Loucy (cell line): Measurements from ENCODE around the gene BTBD9.
"Not testable (repeated sequence)": the region's sequence is repeated elsewhere in the genome, so short reads cannot be mapped to it uniquely, and the experiment has no call there.

Experiments
- H2AFZ ChIP-seq: fragments of 200-600 bp; sonication (generic); 2 replicates; pipeline ENCODE4 v1.6.0; 2016; ENCODE audit warnings: antibody characterized with exemption, mild to moderate bottlenecking, low read length, moderate library complexity
- H3F3A ChIP-seq: fragments of 200-600 bp; 2 replicates; pipeline ENCODE4 v1.6.0; 2016; ENCODE audit warnings: antibody characterized with exemption, low read depth, mild to moderate bottlenecking
- H3K27me3 ChIP-seq: fragments of 200-600 bp; sonication (generic); 2 replicates; pipeline ENCODE4 v1.6.1; 2014; ENCODE audit warnings: low read length, mild to moderate bottlenecking; ENCODE audit not compliant: insufficient read depth, poor library complexity, severe bottlenecking
- H3K36me3 ChIP-seq: fragments of 200-600 bp; sonication (generic); 2 replicates; pipeline ENCODE4 v1.6.1; 2016; ENCODE audit warnings: low read length; ENCODE audit not compliant: insufficient read depth
- H3K4me1 ChIP-seq: fragments of 200-600 bp; sonication (generic); 2 replicates; pipeline ENCODE4 v1.5.1; 2014; ENCODE audit warnings: low read length, mild to moderate bottlenecking; ENCODE audit not compliant: insufficient read depth, poor library complexity, severe bottlenecking
- H3K4me2 ChIP-seq: fragments of 200-600 bp; sonication (generic); 2 replicates; pipeline ENCODE4 v1.6.0; 2014; ENCODE audit warnings: antibody characterized with exemption, low read length, low read depth, mild to moderate bottlenecking; ENCODE audit not compliant: poor library complexity, severe bottlenecking
- H3K4me3 ChIP-seq: fragments of 200-600 bp; sonication (generic); 2 replicates; pipeline ENCODE4 v1.5.1; 2014; ENCODE audit warnings: low read length, mild to moderate bottlenecking, mixed read lengths; ENCODE audit not compliant: poor library complexity, severe bottlenecking
- H3K79me2 ChIP-seq: fragments of 200-600 bp; sonication (generic); 2 replicates; pipeline ENCODE4 v1.6.1; 2014; ENCODE audit warnings: low read length; ENCODE audit not compliant: insufficient read depth
- H3K9ac ChIP-seq: fragments of 200-600 bp; sonication (generic); 2 replicates; pipeline ENCODE4 v1.6.0; 2014; ENCODE audit warnings: mild to moderate bottlenecking, low read depth, low read length, moderate library complexity; ENCODE audit not compliant: poor library complexity, severe bottlenecking
- H3K9me2 ChIP-seq: fragments of 200-600 bp; sonication (generic); replicated peaks from 2 replicates; pipeline ENCODE4 v1.6.1; 2016; ENCODE audit warnings: low read depth, low read length, mixed read lengths
- H3K9me3 ChIP-seq: fragments of 200-600 bp; sonication (generic); 2 replicates; pipeline ENCODE4 v1.6.1; 2014; ENCODE audit warnings: mild to moderate bottlenecking, antibody characterized with exemption, low read length, low read depth; ENCODE audit not compliant: insufficient read depth
- H4K20me1 ChIP-seq: fragments of 200-600 bp; sonication (generic); 2 replicates; pipeline ENCODE4 v1.6.0; 2014; ENCODE audit warnings: antibody characterized with exemption, low read length, mild to moderate bottlenecking; ENCODE audit not compliant: insufficient read depth, poor library complexity, severe bottlenecking
- EZH2phosphoT487 ChIP-seq: fragments of 200-600 bp; IDR thresholded peaks from 2 replicates; pipeline ENCODE4 v1.6.1; 2018; ENCODE audit warnings: antibody characterized with exemption, mild to moderate bottlenecking, moderate library complexity, borderline replicate concordance
- TF ChIP-seq, protein P1 (sequence below): fragments of 200-600 bp; sonication (generic); conservative IDR thresholded peaks from 2 replicates; pipeline ENCODE4 v1.5.1; 2014; ENCODE audit warnings: mild to moderate bottlenecking, antibody characterized with exemption, low read length

The BTBD9 gene

DNA sequence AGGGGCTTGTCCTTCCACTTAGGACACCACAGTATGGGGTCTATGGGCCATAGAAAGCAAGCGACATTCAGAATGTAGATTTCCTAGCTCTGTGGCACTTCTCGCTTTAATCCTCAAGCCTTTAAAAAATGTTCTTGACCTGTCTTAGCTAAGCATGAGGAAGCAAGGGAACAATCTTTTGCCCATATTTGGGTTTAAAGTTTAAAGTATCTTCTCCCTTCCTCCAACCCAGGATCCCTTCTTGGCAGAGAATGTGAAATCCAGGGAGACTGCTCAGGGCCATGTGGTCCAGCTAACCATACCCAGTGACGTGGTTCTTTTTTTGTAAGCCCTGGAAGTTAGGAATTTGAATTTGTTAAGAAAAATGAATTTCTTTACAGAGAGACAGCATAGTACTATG lies 289.9 kb downstream of the BTBD9 start:
- no peak overlapping the region for H2AFZ ChIP-seq
- H3K27me3 ChIP-seq, result no peaks in the 10 kb centered on the region
- H3K4me3 ChIP-seq, result no peak overlapping the region
- no peaks in the 10 kb centered on the region for H3F3A ChIP-seq
- H4K20me1 ChIP-seq, result no peaks in the 10 kb centered on the region
- H3K4me2 ChIP-seq, result no peak overlapping the region
- H3K9me3 ChIP-seq, result no peaks in the 10 kb centered on the region
- no peaks in the 10 kb centered on the region for H3K36me3 ChIP-seq
- no peaks in the 10 kb centered on the region for H3K9me2 ChIP-seq
- H3K79me2 ChIP-seq, result no peaks in the 10 kb centered on the region
- no peak overlapping the region for H3K9ac ChIP-seq
- peaks cover 14% of the 10 kb centered on the region for H3K4me1 ChIP-seq
- TF ChIP-seq EZH2phosphoT487, result no peak
- TF ChIP-seq, protein P1, sequence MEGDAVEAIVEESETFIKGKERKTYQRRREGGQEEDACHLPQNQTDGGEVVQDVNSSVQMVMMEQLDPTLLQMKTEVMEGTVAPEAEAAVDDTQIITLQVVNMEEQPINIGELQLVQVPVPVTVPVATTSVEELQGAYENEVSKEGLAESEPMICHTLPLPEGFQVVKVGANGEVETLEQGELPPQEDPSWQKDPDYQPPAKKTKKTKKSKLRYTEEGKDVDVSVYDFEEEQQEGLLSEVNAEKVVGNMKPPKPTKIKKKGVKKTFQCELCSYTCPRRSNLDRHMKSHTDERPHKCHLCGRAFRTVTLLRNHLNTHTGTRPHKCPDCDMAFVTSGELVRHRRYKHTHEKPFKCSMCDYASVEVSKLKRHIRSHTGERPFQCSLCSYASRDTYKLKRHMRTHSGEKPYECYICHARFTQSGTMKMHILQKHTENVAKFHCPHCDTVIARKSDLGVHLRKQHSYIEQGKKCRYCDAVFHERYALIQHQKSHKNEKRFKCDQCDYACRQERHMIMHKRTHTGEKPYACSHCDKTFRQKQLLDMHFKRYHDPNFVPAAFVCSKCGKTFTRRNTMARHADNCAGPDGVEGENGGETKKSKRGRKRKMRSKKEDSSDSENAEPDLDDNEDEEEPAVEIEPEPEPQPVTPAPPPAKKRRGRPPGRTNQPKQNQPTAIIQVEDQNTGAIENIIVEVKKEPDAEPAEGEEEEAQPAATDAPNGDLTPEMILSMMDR, result no peak

DNA sequence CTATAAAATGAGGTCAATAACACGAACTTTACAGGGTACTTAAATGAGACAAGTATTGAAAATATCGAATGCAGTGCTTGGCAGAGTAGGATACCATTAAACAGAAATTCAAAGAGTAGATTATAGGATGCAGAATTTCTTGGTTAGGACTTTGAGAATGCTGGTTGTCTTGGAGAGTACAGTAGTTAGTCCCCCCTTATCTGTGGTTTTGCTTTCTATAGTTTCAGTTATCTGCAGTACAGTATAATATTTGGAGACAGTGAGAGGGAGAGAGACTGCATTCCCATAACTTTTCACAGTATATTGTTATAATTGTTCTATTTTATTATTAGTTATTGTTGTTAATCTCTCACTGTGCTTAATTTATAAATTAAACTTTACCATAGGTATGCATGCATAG lies 290.5 kb downstream of the BTBD9 start:
- Histone ChIP-seq H3K27me3 (no peaks in the 10 kb centered on the region), H3K9me3 (no peaks in the 10 kb centered on the region), H4K20me1 (no peaks in the 10 kb centered on the region), H3K4me3 (no peak overlapping the region), H3K9ac (no peak overlapping the region), H3K9me2 (no peaks in the 10 kb centered on the region), H2AFZ (no peak overlapping the region), H3K4me2 (no peak overlapping the region), H3F3A (no peaks in the 10 kb centered on the region), H3K4me1 (peaks cover 12% of the 10 kb centered on the region), H3K79me2 (no peaks in the 10 kb centered on the region), H3K36me3 (no peaks in the 10 kb centered on the region)
- TF ChIP-seq, protein P1, result no peak
- TF ChIP-seq EZH2phosphoT487, result no peak

DNA sequence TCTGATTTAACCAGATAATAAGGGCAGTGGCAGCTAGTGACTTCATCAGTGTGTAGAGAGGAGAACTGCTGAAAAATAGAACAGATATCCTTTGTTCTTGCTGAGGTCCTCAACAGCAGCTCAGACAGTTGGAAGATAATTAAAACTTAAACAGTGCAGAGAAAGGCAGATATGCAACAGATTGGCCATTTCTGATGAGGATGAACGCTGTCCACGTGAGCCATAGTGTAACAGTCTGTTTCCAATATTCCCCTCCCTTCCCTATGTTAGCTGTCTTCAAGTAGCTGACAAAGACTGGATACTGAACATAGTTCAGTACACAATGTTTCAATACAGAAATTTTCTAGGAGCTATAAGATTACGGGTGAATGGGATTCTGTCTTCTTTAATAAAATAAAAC lies 291.4 kb downstream of the BTBD9 start:
- Histone ChIP-seq H2AFZ (no peak overlapping the region), H3K4me2 (no peak overlapping the region), H3K4me3 (no peak overlapping the region), H3K9ac (no peak overlapping the region), H3K9me2 (no peaks in the 10 kb centered on the region), H3K27me3 (no peaks in the 10 kb centered on the region), H3K79me2 (no peaks in the 10 kb centered on the region), H3K4me1 (peaks cover 12% of the 10 kb centered on the region), H4K20me1 (no peaks in the 10 kb centered on the region), H3F3A (no peaks in the 10 kb centered on the region), H3K9me3 (no peaks in the 10 kb centered on the region), H3K36me3 (no peaks in the 10 kb centered on the region)
- TF ChIP-seq, protein P1, result no peak
- TF ChIP-seq EZH2phosphoT487, result no peak

DNA sequence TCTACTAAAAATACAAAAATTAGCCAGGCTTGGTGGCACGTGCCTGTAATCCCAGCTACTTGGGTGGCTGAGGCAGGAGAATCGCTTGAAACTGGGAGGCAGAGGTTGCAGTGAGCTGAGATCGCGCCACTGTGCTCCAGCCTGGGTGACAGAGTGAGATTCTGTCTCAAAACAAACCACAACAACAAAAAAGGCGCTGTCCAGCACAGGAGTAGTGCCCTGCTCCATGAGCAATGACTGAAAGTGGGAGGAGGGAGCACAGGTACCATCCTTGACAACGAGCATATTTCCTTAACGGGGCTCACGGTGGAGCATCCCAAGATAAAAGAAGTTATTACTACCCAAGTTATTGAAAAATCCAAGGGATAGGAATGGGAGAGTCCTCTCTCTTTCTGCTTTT lies 291.9 kb downstream of the BTBD9 start:
- H3K27me3 ChIP-seq, H3K79me2 ChIP-seq, H3K9me2 ChIP-seq, H3K9ac ChIP-seq, H2AFZ ChIP-seq, H3F3A ChIP-seq, H3K36me3 ChIP-seq, H3K9me3 ChIP-seq, H3K4me2 ChIP-seq, H4K20me1 ChIP-seq, H3K4me3 ChIP-seq: not testable (repeated sequence)
- peaks cover 12% of the 10 kb centered on the region for H3K4me1 ChIP-seq
